GM12878 (cell line): ENCODE data around the gene TMEM201. TPM values are rescaled to one million over a fixed set of nuclear protein-coding genes. Genes with fewer than 3 reads are reported as not detected.

Experiments used
- ATF2 ChIP-seq: IDR thresholded peaks from 2 replicates; pipeline ENCODE4 v1.6.1; 2012; ENCODE audit warnings: low read length, inconsistent platforms
- BCL11A ChIP-seq: IDR thresholded peaks from 2 replicates; pipeline ENCODE4 v1.6.1; 2011; ENCODE audit warnings: low read depth, low read length
- CBFB ChIP-seq: IDR thresholded peaks from 2 replicates; pipeline ENCODE4 v1.6.1; 2016; ENCODE audit warnings: antibody characterized with exemption, low read depth
- CBX3 ChIP-seq: fragments of 200-600 bp; sonication (generic); IDR thresholded peaks from 2 replicates; pipeline ENCODE4 v1.6.1; 2016; ENCODE audit warnings: low read depth, borderline replicate concordance
- ESRRA ChIP-seq: IDR thresholded peaks from 2 replicates; pipeline ENCODE4 v1.6.1; 2012; ENCODE audit warnings: mild to moderate bottlenecking, low read length, improper control_type of control experiment
- FOXM1 ChIP-seq: IDR thresholded peaks from 2 replicates; pipeline ENCODE4 v1.6.1; 2012; ENCODE audit warnings: low read depth, mild to moderate bottlenecking, inconsistent platforms, low read length, moderate library complexity
- HDAC2 ChIP-seq: fragments of 200-600 bp; sonication (generic); IDR thresholded peaks from 2 replicates; pipeline ENCODE4 v1.6.1; 2017
- HDAC6 ChIP-seq: fragments of 200-600 bp; sonication (generic); IDR thresholded peaks from one replicate; pipeline ENCODE4 v1.8.0; 2017; ENCODE audit warnings: antibody characterized with exemption; ENCODE audit not compliant: unreplicated experiment
- IKZF2 ChIP-seq, 2 experiments: fragments of 450-650 bp; IDR thresholded peaks; 2 replicates each; pipeline ENCODE4 v1.6.1; 2017; ENCODE audit warnings: mild to moderate bottlenecking in 2 of 2, moderate library complexity in 2 of 2
- MEF2A ChIP-seq: IDR thresholded peaks from 2 replicates; pipeline ENCODE4 v1.6.1; 2011; ENCODE audit warnings: low read depth, mild to moderate bottlenecking, low read length, moderate library complexity; ENCODE audit not compliant: insufficient read depth
- NFYA ChIP-seq: IDR thresholded peaks from 2 replicates; pipeline ENCODE4 v1.6.1; 2011; ENCODE audit warnings: low read depth, mild to moderate bottlenecking, low read length, improper control_type of control experiment, borderline replicate concordance
- NFYB ChIP-seq: IDR thresholded peaks from 2 replicates; pipeline ENCODE4 v1.6.1; 2011; ENCODE audit warnings: low read depth, mild to moderate bottlenecking, low read length, improper control_type of control experiment, moderate library complexity; ENCODE audit not compliant: insufficient read depth
- POU2F2 ChIP-seq: IDR thresholded peaks from 3 replicates; pipeline ENCODE4 v1.6.1; 2011; ENCODE audit warnings: low read depth, mild to moderate bottlenecking, low read length, borderline replicate concordance
- RAD51 ChIP-seq: fragments of 450-650 bp; IDR thresholded peaks from 2 replicates; pipeline ENCODE4 v1.6.1; 2016; ENCODE audit warnings: moderate library complexity, mild to moderate bottlenecking, inconsistent platforms
- SKIL ChIP-seq: fragments of 450-650 bp; IDR thresholded peaks from 2 replicates; pipeline ENCODE4 v1.6.1; 2017; ENCODE audit warnings: mild to moderate bottlenecking, low read depth, inconsistent platforms; ENCODE audit not compliant: poor library complexity, severe bottlenecking
- SPI1 ChIP-seq: IDR thresholded peaks from 2 replicates; pipeline ENCODE4 v1.6.1; 2011; ENCODE audit warnings: low read depth, mild to moderate bottlenecking, low read length, moderate library complexity, borderline replicate concordance; ENCODE audit not compliant: insufficient read depth
- SRF ChIP-seq, 2 experiments: IDR thresholded peaks; 2 replicates each; pipeline ENCODE4 v1.6.1; 2011; ENCODE audit warnings: low read depth in 2 of 2, low read length in 2 of 2, mild to moderate bottlenecking in 1 of 2, moderate library complexity in 1 of 2
- TARDBP ChIP-seq: IDR thresholded peaks from 2 replicates; pipeline ENCODE4 v1.6.1; 2016; ENCODE audit warnings: borderline replicate concordance
- TCF12 ChIP-seq: IDR thresholded peaks from 2 replicates; pipeline ENCODE4 v1.6.1; 2011; ENCODE audit warnings: low read depth, mild to moderate bottlenecking, low read length
- TCF7 ChIP-seq: IDR thresholded peaks from 2 replicates; pipeline ENCODE4 v1.6.1; 2014; ENCODE audit warnings: antibody characterized with exemption, borderline replicate concordance
- USF2 ChIP-seq: IDR thresholded peaks from 2 replicates; pipeline ENCODE4 v1.6.1; 2011; ENCODE audit warnings: low read depth, low read length, improper control_type of control experiment, borderline replicate concordance
- ZBTB33 ChIP-seq: fragments of 450-650 bp; IDR thresholded peaks from 2 replicates; pipeline ENCODE4 v1.6.1; 2017; ENCODE audit warnings: mild to moderate bottlenecking
- ZNF217 ChIP-seq: fragments of 450-650 bp; IDR thresholded peaks from 2 replicates; pipeline ENCODE4 v1.6.1; 2017; ENCODE audit warnings: antibody characterized with exemption, mild to moderate bottlenecking
- polyA plus RNA-seq, 11 experiments: library from polyadenylated mRNA; depleted of rRNA in 4 of 11; unstranded in 6 of 11; stranded (reverse) in 5 of 11; fragments of >200 nt; fragmentation: Nextera tagmentation in 4 of 11; fragmentation: Illumina TruSeq in 1 of 11; extraction: Ambion mirVana in 4 of 11; extraction: Trizol in 1 of 11; gene quantifications; 1 replicate in 1 of 11; 2 replicates in 10 of 11; pipeline versions ENCODE4 v1.2.1 to v1.2.3, GENCODE V29; 2011 to 2016; ENCODE audit warnings: inconsistent platforms in 2 of 11, missing spikeins in 2 of 11, low read depth in 1 of 11
- total RNA-seq, 4 experiments: library from RNA; depleted of rRNA in 3 of 4; stranded (reverse); fragments of >200 nt in 3 of 4; fragmentation: Illumina TruSeq in 1 of 4; extraction: Trizol in 1 of 4; gene quantifications; 2 replicates each; pipeline versions ENCODE4 v1.2.1 to v1.2.3, GENCODE V29; 2013 to 2021
- TF ChIP-seq, protein P1 (sequence below): IDR thresholded peaks from 2 replicates; pipeline ENCODE4 v1.6.1; 2011; ENCODE audit warnings: borderline replicate concordance, low read depth, mild to moderate bottlenecking, moderate library complexity, low read length; ENCODE audit not compliant: insufficient read depth, poor library complexity, severe bottlenecking

The TMEM201 gene
- total and polyA plus RNA-seq, 10 of the 15 experiments (the other 5 are each of a cell fraction or from before 2014, with no cell fraction given): 0.13 to 26.6 (median 6.1) TPM

DNA sequence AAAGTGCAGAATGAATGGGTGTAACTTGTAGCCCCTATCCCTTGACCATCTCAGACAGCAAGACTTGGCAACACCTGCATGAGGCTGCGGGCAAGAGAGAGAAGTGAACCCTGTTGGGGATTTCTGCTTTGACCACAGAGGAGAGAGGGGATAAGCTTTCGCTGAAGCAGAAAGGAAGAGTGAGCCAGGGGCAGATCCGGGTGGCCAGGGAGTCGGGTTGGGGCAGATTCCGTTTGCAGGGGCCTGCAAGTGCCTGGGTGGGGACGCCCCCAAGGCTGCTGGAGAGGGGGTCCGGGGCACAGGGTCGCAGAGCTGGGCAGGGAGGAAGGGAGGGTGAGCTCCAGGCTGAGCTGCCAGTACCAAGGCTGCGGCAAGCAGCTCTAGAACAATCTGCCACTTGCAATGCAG is 37.5 kb downstream of the TMEM201 start (continued):
- no peak for TF ChIP-seq ESRRA
- peak; percentile 83 to 84 for TF ChIP-seq IKZF2 (IDR thresholded peaks at IDR 0.05)
- TF ChIP-seq, protein P1, sequence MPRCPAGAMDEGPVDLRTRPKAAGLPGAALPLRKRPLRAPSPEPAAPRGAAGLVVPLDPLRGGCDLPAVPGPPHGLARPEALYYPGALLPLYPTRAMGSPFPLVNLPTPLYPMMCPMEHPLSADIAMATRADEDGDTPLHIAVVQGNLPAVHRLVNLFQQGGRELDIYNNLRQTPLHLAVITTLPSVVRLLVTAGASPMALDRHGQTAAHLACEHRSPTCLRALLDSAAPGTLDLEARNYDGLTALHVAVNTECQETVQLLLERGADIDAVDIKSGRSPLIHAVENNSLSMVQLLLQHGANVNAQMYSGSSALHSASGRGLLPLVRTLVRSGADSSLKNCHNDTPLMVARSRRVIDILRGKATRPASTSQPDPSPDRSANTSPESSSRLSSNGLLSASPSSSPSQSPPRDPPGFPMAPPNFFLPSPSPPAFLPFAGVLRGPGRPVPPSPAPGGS: peak; percentile 56
- no peak for TF ChIP-seq FOXM1
- TF ChIP-seq SRF (IDR thresholded peaks at IDR 0.05; ENCODE audit: low read depth in 2 of 2, low read length in 2 of 2): no peak
- no peak for TF ChIP-seq USF2
- peak; percentile 36 for TF ChIP-seq SKIL
- TF ChIP-seq ZNF217: no peak
- peak; percentile 92 for TF ChIP-seq BCL11A
- no peak for TF ChIP-seq ATF2
- TF ChIP-seq NFYB: no peak
- TF ChIP-seq TCF7: no peak
- TF ChIP-seq HDAC2: no peak
- TF ChIP-seq SPI1: peak; percentile 94
- peak; percentile 98 for TF ChIP-seq TCF12
- TF ChIP-seq HDAC6: no peak
- TF ChIP-seq POU2F2: peak; percentile 76; the same call in 2 of the 3 replicates
- TF ChIP-seq RAD51: no peak
- TF ChIP-seq NFYA: no peak
- no peak for TF ChIP-seq TARDBP
- peak; percentile 58; the same call in 1 of the 2 replicates for TF ChIP-seq MEF2A
- no peak for TF ChIP-seq ZBTB33
- TF ChIP-seq CBX3: no peak
- peak; percentile 93 for TF ChIP-seq CBFB
